ENCODE results near the gene ST6GALNAC3. TPM values are rescaled to one million over a fixed set of nuclear protein-coding genes. Genes with fewer than 3 reads are reported as not detected.

The ST6GALNAC3 gene
- total RNA-seq, 1 experiment from 2014 or later, result 0.82 TPM

- ChIA-PET POLR2A (interaction anchor here (0.6 kb wide), 1 partner anchor 1243 kb away, joined by 4 read pairs; no protein-coding TSS in a partner anchor), CTCF (interaction anchor here (0.5 kb wide), 1 partner anchor 17 kb away, joined by 3 read pairs; no protein-coding TSS in a partner anchor)
- TF ChIP-seq, protein P1, sequence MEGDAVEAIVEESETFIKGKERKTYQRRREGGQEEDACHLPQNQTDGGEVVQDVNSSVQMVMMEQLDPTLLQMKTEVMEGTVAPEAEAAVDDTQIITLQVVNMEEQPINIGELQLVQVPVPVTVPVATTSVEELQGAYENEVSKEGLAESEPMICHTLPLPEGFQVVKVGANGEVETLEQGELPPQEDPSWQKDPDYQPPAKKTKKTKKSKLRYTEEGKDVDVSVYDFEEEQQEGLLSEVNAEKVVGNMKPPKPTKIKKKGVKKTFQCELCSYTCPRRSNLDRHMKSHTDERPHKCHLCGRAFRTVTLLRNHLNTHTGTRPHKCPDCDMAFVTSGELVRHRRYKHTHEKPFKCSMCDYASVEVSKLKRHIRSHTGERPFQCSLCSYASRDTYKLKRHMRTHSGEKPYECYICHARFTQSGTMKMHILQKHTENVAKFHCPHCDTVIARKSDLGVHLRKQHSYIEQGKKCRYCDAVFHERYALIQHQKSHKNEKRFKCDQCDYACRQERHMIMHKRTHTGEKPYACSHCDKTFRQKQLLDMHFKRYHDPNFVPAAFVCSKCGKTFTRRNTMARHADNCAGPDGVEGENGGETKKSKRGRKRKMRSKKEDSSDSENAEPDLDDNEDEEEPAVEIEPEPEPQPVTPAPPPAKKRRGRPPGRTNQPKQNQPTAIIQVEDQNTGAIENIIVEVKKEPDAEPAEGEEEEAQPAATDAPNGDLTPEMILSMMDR (IDR thresholded peaks at IDR 0.05; ENCODE audit: unreplicated experiment), result no peak
- Mint-ChIP-seq H3K27ac (ENCODE audit: low read depth, unreplicated experiment) (no peak overlapping the region), H3K4me1 (ENCODE audit: insufficient read depth, unreplicated experiment) (peaks cover 6% of the 10 kb centered on the region), H3K9me3 (ENCODE audit: unreplicated experiment) (no peaks in the 10 kb centered on the region), H3K36me3 (ENCODE audit: insufficient read depth, unreplicated experiment) (no peaks in the 10 kb centered on the region), H3K27me3 (ENCODE audit: insufficient read depth, unreplicated experiment) (no peaks in the 10 kb centered on the region), H3K4me3 (ENCODE audit: unreplicated experiment) (no peak overlapping the region)
- BruUV-seq (replicated peaks), result no TSS peak
- no peak for DNase-seq (ENCODE audit: unreplicated experiment)
- intact Hi-C loops (cut with micrococcal nuclease), result no loop called here
Observed at GRCh38 chr1:76430531-76430930, 356.0 kb downstream of the ST6GALNAC3 start.

- H3K27ac Mint-ChIP-seq (ENCODE audit: low read depth, unreplicated experiment), result no peak overlapping the region
- intact Hi-C loops (cut with micrococcal nuclease), result no loop called here
Observed at GRCh38 chr1:76433526-76433925, 359.0 kb downstream of the ST6GALNAC3 start.

DNA sequence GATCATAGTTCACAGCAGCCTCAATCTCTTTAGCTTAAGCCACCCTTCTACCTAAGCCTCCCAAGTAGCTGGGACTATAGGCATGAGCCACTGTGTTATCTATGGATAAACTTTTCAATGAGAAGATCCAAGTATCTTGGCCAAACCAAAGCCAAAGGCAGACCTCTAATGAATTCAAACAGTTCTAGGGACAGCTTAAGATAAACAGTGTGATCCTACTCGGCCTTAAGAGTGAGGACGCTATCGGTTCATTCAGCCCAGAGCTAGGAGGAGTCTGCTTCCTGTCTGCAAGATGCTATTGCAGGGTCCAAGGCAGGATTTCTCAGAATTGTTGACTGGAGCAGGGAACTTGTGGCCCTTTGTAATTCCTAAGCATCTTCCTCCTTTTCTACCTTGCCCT lies 368.7 kb downstream of the ST6GALNAC3 start:
- intact Hi-C loops (cut with micrococcal nuclease), result no loop called here
- BruUV-seq (replicated peaks), result no TSS peak
- TF ChIP-seq, protein P1 (IDR thresholded peaks at IDR 0.05; ENCODE audit: unreplicated experiment), result no peak
- Mint-ChIP-seq H3K27ac (ENCODE audit: low read depth, unreplicated experiment) (no peak overlapping the region), H3K9me3 (ENCODE audit: unreplicated experiment) (peaks cover 15% of the 10 kb centered on the region), H3K36me3 (ENCODE audit: insufficient read depth, unreplicated experiment) (no peaks in the 10 kb centered on the region), H3K27me3 (ENCODE audit: insufficient read depth, unreplicated experiment) (no peaks in the 10 kb centered on the region), H3K4me3 (ENCODE audit: unreplicated experiment) (no peak overlapping the region), H3K4me1 (ENCODE audit: insufficient read depth, unreplicated experiment) (no peaks in the 10 kb centered on the region)
- DNase-seq (ENCODE audit: unreplicated experiment), result no peak
- POLR2A ChIA-PET, result no interaction called here
- CTCF ChIA-PET, result interaction anchor here (0.6 kb wide), 1 partner anchor 247 kb away, joined by 3 read pairs; no protein-coding TSS in a partner anchor

More at GRCh38 chr1:76433526-76433925, 359.0 kb downstream of the ST6GALNAC3 start:
- no peaks in the 10 kb centered on the region for H3K27me3 Mint-ChIP-seq (ENCODE audit: insufficient read depth, unreplicated experiment)
- TF ChIP-seq, protein P1 (IDR thresholded peaks at IDR 0.05; ENCODE audit: unreplicated experiment), result no peak
- ChIA-PET POLR2A (interaction anchor here (1.4 kb wide), 1 partner anchor 10 kb away, joined by 3 read pairs; no protein-coding TSS in a partner anchor), CTCF (no interaction called here)
- DNase-seq (ENCODE audit: unreplicated experiment), result peak; percentile 54
- H3K9me3 Mint-ChIP-seq (ENCODE audit: unreplicated experiment), result peaks cover 4% of the 10 kb centered on the region
- H3K4me1 Mint-ChIP-seq (ENCODE audit: insufficient read depth, unreplicated experiment), result no peaks in the 10 kb centered on the region
- no peaks in the 10 kb centered on the region for H3K36me3 Mint-ChIP-seq (ENCODE audit: insufficient read depth, unreplicated experiment)
- no peak overlapping the region for H3K4me3 Mint-ChIP-seq (ENCODE audit: unreplicated experiment)
- BruUV-seq (replicated peaks), result no TSS peak

DNA sequence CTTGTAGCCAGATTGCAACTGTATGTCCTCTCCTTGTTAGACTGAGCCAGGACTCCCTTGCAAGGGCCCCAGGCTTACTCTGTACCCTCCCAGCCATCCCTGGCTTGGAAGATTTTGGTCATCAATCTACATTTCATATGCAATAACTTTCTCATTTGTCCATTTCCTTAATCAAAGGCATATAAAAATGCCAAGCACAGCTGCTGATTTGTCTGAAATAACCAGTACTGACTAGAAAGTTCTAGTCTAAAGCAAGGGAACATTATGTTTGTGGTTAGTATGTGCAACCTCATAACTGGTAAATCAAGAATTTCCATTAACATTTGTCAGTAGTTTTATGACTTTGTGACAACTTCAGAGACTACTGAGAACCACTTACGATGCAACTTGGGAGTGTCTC lies 370.2 kb downstream of the ST6GALNAC3 start:
- TF ChIP-seq, protein P1 (IDR thresholded peaks at IDR 0.05; ENCODE audit: unreplicated experiment), result no peak
- Mint-ChIP-seq H3K27ac (ENCODE audit: low read depth, unreplicated experiment) (no peak overlapping the region), H3K4me1 (ENCODE audit: insufficient read depth, unreplicated experiment) (no peaks in the 10 kb centered on the region), H3K9me3 (ENCODE audit: unreplicated experiment) (peaks cover 10% of the 10 kb centered on the region), H3K36me3 (ENCODE audit: insufficient read depth, unreplicated experiment) (no peaks in the 10 kb centered on the region), H3K27me3 (ENCODE audit: insufficient read depth, unreplicated experiment) (no peaks in the 10 kb centered on the region), H3K4me3 (ENCODE audit: unreplicated experiment) (no peak overlapping the region)
- DNase-seq (ENCODE audit: unreplicated experiment), result no peak
- POLR2A ChIA-PET, result interaction anchor here (0.8 kb wide), 1 partner anchor 31 kb away, joined by 3 read pairs; no protein-coding TSS in a partner anchor
- BruUV-seq (replicated peaks), result no TSS peak
- intact Hi-C loops (cut with micrococcal nuclease), result no loop called here
- CTCF ChIA-PET, result no interaction called here

Measured in MCF 10A (cell line).